Osteoblast (primary cell): ENCODE results near the gene OR14A16. TPM values are rescaled to one million over a fixed set of nuclear protein-coding genes. Genes with fewer than 3 reads are reported as not detected.

Experiments
- DNase-seq: peaks from one replicate; pipeline ENCODE4 v3.0.0; 2011; ENCODE audit warnings: low spot score, mixed read lengths; ENCODE audit not compliant: insufficient read length; ENCODE audit errors: missing footprints
- H2AFZ ChIP-seq: 2 replicates; pipeline ENCODE4 v1.6.0; 2011; ENCODE audit warnings: mild to moderate bottlenecking, low read length
- H3K27ac ChIP-seq: 2 replicates; pipeline ENCODE4 v1.5.1; 2011; ENCODE audit warnings: mild to moderate bottlenecking, low read depth, low read length, moderate library complexity
- H3K27me3 ChIP-seq: 2 replicates; pipeline ENCODE4 v1.6.0; 2012; ENCODE audit warnings: mild to moderate bottlenecking, control low read depth, inconsistent platforms, low read length, moderate library complexity; ENCODE audit not compliant: insufficient read depth
- H3K36me3 ChIP-seq: 2 replicates; pipeline ENCODE4 v1.5.1; 2011; ENCODE audit warnings: mild to moderate bottlenecking, low read length, control low read depth, moderate library complexity; ENCODE audit not compliant: insufficient read depth
- H3K4me1 ChIP-seq: 2 replicates; pipeline ENCODE4 v1.5.1; 2011; ENCODE audit warnings: mild to moderate bottlenecking, low read length, control low read depth, moderate library complexity; ENCODE audit not compliant: insufficient read depth
- H3K4me2 ChIP-seq: 2 replicates; pipeline ENCODE4 v1.6.0; 2011; ENCODE audit warnings: mild to moderate bottlenecking, low read length; ENCODE audit not compliant: insufficient read depth
- H3K4me3 ChIP-seq: fragments of 200-600 bp; sonication (generic); 3 replicates; pipeline ENCODE4 v1.5.1; 2012; ENCODE audit warnings: mild to moderate bottlenecking, low read length, inconsistent platforms; ENCODE audit not compliant: insufficient read depth
- H3K79me2 ChIP-seq: 2 replicates; pipeline ENCODE4 v1.6.0; 2012; ENCODE audit warnings: mild to moderate bottlenecking, low read length, control low read depth, inconsistent platforms; ENCODE audit not compliant: insufficient read depth
- H3K9me3 ChIP-seq: 2 replicates; pipeline ENCODE4 v1.5.1; 2011; ENCODE audit warnings: low read depth, low read length, control low read depth
- H4K20me1 ChIP-seq: 2 replicates; pipeline ENCODE4 v1.6.0; 2012; ENCODE audit warnings: mild to moderate bottlenecking, low read length, control low read depth; ENCODE audit not compliant: insufficient read depth
- total RNA-seq: library from RNA; depleted of rRNA; stranded (reverse); fragments of >200 nt; gene quantifications from 2 replicates; pipeline ENCODE4 v1.2.3, GENCODE V29; 2012
- TF ChIP-seq, protein P1 (sequence below): IDR thresholded peaks from 2 replicates; pipeline ENCODE4 v1.5.1; 2011; ENCODE audit warnings: mild to moderate bottlenecking, low read depth, low read length, moderate library complexity; ENCODE audit errors: extremely low read depth

OR14A16 gene, protein sequence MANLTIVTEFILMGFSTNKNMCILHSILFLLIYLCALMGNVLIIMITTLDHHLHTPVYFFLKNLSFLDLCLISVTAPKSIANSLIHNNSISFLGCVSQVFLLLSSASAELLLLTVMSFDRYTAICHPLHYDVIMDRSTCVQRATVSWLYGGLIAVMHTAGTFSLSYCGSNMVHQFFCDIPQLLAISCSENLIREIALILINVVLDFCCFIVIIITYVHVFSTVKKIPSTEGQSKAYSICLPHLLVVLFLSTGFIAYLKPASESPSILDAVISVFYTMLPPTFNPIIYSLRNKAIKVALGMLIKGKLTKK
- not detected in 2 replicates for total RNA-seq

DNA sequence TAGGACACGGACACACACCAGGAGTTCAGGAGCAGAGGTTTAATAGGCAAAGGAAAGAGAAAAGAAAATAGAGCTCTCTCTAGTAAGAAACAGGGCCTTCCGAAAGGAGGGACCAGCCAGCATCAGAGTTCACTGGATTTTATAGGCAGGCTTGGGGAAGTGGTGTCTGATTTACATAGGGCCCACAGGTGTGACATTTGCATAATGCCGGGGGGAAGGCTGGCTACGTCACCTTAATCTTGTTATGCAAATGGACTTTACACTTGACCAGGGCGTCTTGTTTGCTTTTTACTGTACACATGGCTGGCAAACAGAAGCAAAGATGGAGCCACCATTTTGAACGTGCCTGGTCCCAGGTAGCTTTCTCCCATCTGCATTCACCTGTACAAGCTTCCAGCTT, at the start of gene OR14A16:
TSS of gene OR14A16 (minus strand) at position 97 of the 400 bp plus-strand sequence. CDS start 8,390 bp downstream, outside the sequence.
- no peaks in the 10 kb centered on the region for H3K4me1 ChIP-seq
- H3K79me2 ChIP-seq, result no peaks in the 10 kb centered on the region
- H3K4me2 ChIP-seq, result no peak within 1 kb of the TSS
- no peaks in the 10 kb centered on the region for H3K27me3 ChIP-seq
- H3K36me3 ChIP-seq, result no peaks in the 10 kb centered on the region
- H3K4me3 ChIP-seq, result no peak within 1 kb of the TSS
- DNase-seq, result no peak
- no peak within 1 kb of the TSS for H2AFZ ChIP-seq
- no peaks in the 10 kb centered on the region for H3K9me3 ChIP-seq
- H4K20me1 ChIP-seq, result no peaks in the 10 kb centered on the region
- TF ChIP-seq, protein P1, sequence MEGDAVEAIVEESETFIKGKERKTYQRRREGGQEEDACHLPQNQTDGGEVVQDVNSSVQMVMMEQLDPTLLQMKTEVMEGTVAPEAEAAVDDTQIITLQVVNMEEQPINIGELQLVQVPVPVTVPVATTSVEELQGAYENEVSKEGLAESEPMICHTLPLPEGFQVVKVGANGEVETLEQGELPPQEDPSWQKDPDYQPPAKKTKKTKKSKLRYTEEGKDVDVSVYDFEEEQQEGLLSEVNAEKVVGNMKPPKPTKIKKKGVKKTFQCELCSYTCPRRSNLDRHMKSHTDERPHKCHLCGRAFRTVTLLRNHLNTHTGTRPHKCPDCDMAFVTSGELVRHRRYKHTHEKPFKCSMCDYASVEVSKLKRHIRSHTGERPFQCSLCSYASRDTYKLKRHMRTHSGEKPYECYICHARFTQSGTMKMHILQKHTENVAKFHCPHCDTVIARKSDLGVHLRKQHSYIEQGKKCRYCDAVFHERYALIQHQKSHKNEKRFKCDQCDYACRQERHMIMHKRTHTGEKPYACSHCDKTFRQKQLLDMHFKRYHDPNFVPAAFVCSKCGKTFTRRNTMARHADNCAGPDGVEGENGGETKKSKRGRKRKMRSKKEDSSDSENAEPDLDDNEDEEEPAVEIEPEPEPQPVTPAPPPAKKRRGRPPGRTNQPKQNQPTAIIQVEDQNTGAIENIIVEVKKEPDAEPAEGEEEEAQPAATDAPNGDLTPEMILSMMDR, result no peak
- H3K27ac ChIP-seq, result no peak within 1 kb of the TSS

DNA sequence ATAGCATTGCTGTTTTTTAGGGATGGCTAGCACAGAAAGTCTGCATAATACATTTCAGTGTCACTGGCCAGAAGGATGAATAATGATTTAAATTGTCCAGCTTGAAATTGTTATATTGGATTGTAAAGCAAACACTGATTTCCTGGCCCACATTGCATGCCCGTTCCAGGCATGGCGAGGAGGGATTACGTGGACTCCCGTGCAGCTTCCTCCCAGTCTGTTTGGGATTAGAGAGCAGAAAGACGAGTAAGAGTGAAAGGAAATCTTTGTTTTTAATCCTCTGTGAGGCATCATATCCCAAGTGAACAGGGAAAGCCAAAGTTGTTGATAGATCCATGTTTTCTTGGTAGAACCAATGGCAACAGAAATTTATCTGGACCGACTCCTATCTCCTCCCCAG, 41.5 kb upstream of the OR14A16 start:
- H3K79me2 ChIP-seq, result no peaks in the 10 kb centered on the region
- H3K27me3 ChIP-seq, result no peaks in the 10 kb centered on the region
- TF ChIP-seq, protein P1, result no peak
- H3K9me3 ChIP-seq, result no peaks in the 10 kb centered on the region
- no peaks in the 10 kb centered on the region for H3K36me3 ChIP-seq
- H3K4me2 ChIP-seq, result no peak overlapping the region
- no peak overlapping the region for H3K27ac ChIP-seq
- no peaks in the 10 kb centered on the region for H3K4me1 ChIP-seq
- no peak for DNase-seq
- H4K20me1 ChIP-seq, result no peaks in the 10 kb centered on the region
- H3K4me3 ChIP-seq, result no peak overlapping the region
- H2AFZ ChIP-seq, result no peak overlapping the region

DNA sequence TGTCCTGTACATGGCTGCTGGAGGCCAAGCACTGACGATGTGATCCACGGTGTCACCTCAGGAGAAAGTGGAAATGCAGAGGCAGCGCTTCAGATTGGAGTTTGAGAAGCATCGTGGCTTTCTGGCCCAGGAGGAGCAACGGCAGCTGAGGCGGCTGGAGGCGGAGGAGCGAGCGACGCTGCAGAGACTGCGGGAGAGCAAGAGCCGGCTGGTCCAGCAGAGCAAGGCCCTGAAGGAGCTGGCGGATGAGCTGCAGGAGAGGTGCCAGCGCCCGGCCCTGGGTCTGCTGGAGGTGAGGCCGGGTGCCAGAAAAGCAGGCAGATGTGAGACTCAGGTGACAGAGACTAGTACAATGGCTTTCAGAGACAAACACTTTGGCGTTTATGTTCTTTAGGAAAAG, 40.7 kb upstream of the OR14A16 start:
- no peaks in the 10 kb centered on the region for H4K20me1 ChIP-seq
- no peaks in the 10 kb centered on the region for H3K4me1 ChIP-seq
- no peaks in the 10 kb centered on the region for H3K9me3 ChIP-seq
- H3K4me3 ChIP-seq, result no peak overlapping the region
- no peak overlapping the region for H2AFZ ChIP-seq
- no peaks in the 10 kb centered on the region for H3K79me2 ChIP-seq
- no peaks in the 10 kb centered on the region for H3K36me3 ChIP-seq
- no peak overlapping the region for H3K4me2 ChIP-seq
- no peaks in the 10 kb centered on the region for H3K27me3 ChIP-seq
- TF ChIP-seq, protein P1, result no peak
- no peak overlapping the region for H3K27ac ChIP-seq
- no peak for DNase-seq

DNA sequence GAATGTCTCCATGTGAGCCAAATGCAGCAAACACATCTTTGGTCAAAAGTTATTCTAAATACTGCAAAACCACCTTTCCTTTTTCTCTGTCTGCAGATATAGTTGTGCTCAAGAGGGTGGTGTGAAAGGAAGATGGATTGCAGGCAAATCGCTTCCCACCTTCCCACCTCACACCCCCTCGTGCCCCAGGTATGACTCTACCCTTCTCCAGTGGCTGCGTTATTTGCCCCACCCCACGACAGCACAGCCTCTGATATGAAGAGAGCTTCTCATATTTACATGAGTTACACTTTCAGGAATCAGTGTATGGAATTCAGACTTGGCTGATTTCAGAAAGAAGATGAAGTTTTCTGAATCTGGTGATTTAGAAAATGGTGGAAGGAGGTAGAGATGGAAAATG, 38.8 kb upstream of the OR14A16 start:
- DNase-seq, result no peak
- TF ChIP-seq, protein P1, result no peak
- H3K27ac ChIP-seq, result no peak overlapping the region

More for the DNA sequence above, 38.8 kb upstream of the OR14A16 start:
- no peak overlapping the region for H3K4me2 ChIP-seq
- no peaks in the 10 kb centered on the region for H3K36me3 ChIP-seq
- H3K9me3 ChIP-seq, result no peaks in the 10 kb centered on the region
- H3K27me3 ChIP-seq, result no peaks in the 10 kb centered on the region
- H4K20me1 ChIP-seq, result no peaks in the 10 kb centered on the region
- H3K4me1 ChIP-seq, result no peaks in the 10 kb centered on the region
- no peaks in the 10 kb centered on the region for H3K79me2 ChIP-seq
- H3K4me3 ChIP-seq, result no peak overlapping the region
- no peak overlapping the region for H2AFZ ChIP-seq
